Gastrocnemius medialis (tissue), 4 donors: Measurements from ENCODE around the gene STX19.

ENCODE experiments used
- POLR2A ChIP-seq, 2 donors: fragments of 450-650 bp; IDR thresholded peaks; one replicate each; pipeline ENCODE4 v1.6.1; 2017; ENCODE audit warnings: antibody characterized with exemption in 2 of 2, mild to moderate bottlenecking in 2 of 2, moderate library complexity in 2 of 2
- TF ChIP-seq, protein P1 (sequence below), 5 experiments: fragments of 450-650 bp in 3 of 5; fragments of 200-600 bp in 2 of 5; sonication (generic) in 2 of 5; IDR thresholded peaks in 4 of 5; conservative IDR thresholded peaks in 1 of 5; 1 replicate in 4 of 5; 2 replicates in 1 of 5; pipeline ENCODE4 v1.5.1; 2016 to 2019; ENCODE audit warnings: antibody characterized with exemption in 5 of 5, mild to moderate bottlenecking in 3 of 5, moderate library complexity in 3 of 5

DNA sequence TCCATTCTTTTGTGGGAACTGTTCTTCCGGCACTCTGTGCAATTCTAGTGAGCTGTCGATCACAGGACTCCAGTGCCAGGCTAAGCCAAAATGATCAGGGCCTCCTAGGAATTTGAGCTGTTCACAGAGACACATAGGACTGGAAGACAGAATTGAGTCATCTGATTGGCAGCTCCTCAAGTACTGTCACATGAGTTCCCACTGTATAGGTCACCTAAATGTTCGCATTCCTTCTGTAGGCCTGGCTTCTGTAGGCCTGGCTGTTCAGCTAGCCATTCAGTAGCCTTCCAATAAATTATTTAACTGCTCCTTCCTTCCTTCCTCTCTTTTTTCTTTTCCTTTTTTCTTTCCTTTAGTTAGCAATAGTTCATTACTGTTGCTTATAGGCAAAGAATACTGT lies 59.0 kb downstream of the STX19 start:
- no peak for TF ChIP-seq POLR2A (IDR thresholded peaks at IDR 0.05)
- TF ChIP-seq, protein P1, sequence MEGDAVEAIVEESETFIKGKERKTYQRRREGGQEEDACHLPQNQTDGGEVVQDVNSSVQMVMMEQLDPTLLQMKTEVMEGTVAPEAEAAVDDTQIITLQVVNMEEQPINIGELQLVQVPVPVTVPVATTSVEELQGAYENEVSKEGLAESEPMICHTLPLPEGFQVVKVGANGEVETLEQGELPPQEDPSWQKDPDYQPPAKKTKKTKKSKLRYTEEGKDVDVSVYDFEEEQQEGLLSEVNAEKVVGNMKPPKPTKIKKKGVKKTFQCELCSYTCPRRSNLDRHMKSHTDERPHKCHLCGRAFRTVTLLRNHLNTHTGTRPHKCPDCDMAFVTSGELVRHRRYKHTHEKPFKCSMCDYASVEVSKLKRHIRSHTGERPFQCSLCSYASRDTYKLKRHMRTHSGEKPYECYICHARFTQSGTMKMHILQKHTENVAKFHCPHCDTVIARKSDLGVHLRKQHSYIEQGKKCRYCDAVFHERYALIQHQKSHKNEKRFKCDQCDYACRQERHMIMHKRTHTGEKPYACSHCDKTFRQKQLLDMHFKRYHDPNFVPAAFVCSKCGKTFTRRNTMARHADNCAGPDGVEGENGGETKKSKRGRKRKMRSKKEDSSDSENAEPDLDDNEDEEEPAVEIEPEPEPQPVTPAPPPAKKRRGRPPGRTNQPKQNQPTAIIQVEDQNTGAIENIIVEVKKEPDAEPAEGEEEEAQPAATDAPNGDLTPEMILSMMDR (IDR thresholded peaks at IDR 0.05 in 4 of 5, conservative IDR thresholded peaks at IDR 0.05 in 1 of 5): no peak
